ENCODE results near the gene ZSCAN31. TPM values are rescaled to one million over a fixed set of nuclear protein-coding genes. Genes with fewer than 3 reads are reported as not detected.

Gene ZSCAN31
- total and polyA plus RNA-seq, 2 donors (not counting 3 experiments of a cell fraction or from before 2014, with no cell fraction given) = 12.9 to 23.0 TPM

DNA sequence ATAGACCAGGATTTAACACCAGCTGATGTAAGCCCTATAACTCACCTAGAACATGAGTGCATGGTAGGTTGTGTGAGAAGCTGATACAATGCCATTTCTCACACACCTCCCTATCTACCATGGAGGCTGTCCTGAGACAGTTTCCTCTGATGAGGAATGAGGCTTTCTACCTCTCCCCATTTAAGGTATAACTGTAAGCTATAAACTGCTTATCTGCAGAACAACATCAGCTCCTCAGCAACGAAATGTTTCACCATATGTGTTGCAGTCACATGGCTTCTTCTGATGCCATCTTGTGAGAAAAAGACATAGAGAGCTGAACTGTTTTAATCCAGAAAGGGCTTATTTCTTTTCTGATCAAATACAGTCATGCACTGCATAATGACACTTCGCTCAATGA, 34.5 kb upstream of the ZSCAN31 start:
- Histone ChIP-seq H3K4me1 (ENCODE audit: control insufficient read depth, extremely low read depth, insufficient read depth, low read length) (no peaks in the 10 kb centered on the region), H3K27ac (ENCODE audit: insufficient read depth, low read depth, low read length) (no peak overlapping the region), H3K79me2 (ENCODE audit: control insufficient read depth, insufficient read depth, low read length) (no peaks in the 10 kb centered on the region), H3K9ac (replicated peaks; ENCODE audit: extremely low read depth, insufficient read depth, low read length) (no peak overlapping the region), H3K4me2 (ENCODE audit: insufficient read depth, low read length) (no peak overlapping the region), H2AFZ (ENCODE audit: low read depth, low read length) (no peak overlapping the region), H3K27me3 (ENCODE audit: control insufficient read depth in 2 of 2, insufficient read depth in 2 of 2, low read length in 2 of 2) (no peaks in the 10 kb centered on the region), H3K36me3 (ENCODE audit: control insufficient read depth in 2 of 2, extremely low read depth in 1 of 2, insufficient read depth in 2 of 2, low read length in 2 of 2) (peaks cover 4 to 5% of the 10 kb centered on the region in 2 experiments), H3K9me1 (replicated peaks; ENCODE audit: control insufficient read depth, extremely low read depth, insufficient read depth, low read length) (no peaks in the 10 kb centered on the region), H3K9me3 (replicated peaks; ENCODE audit: control insufficient read depth, insufficient read depth, low read length) (no peaks in the 10 kb centered on the region), H3K4me3 (replicated peaks in 1 of 3; ENCODE audit: insufficient read depth in 1 of 3, low read depth in 1 of 3, low read length in 3 of 3) (no peak overlapping the region), H4K20me1 (replicated peaks; ENCODE audit: control insufficient read depth, extremely low read depth, insufficient read depth, low read length) (no peaks in the 10 kb centered on the region)
- FAIRE-seq (no peak), DNase-seq (ENCODE audit: low read depth, low spot score) (no peak)
- dilution Hi-C loops (cut with MboI; ENCODE audit: extremely low pct_ligation_motif_present, low sequenced_read_pairs) = no loop called here
- ChIA-PET POLR2A (no interaction called here), CTCF (interaction anchor here (1.9 to 2.3 kb wide), 2 partner anchors 13 to 15 kb away, joined by 4 to 12 read pairs; no protein-coding TSS in a partner anchor)
- TF ChIP-seq POLR2A (IDR thresholded peaks at IDR 0.05; ENCODE audit: low read depth, low read length) (no peak), POLR2AphosphoS5 (IDR thresholded peaks at IDR 0.05; ENCODE audit: insufficient read depth, low read depth, low read length) (no peak)
- TF ChIP-seq, protein P1, sequence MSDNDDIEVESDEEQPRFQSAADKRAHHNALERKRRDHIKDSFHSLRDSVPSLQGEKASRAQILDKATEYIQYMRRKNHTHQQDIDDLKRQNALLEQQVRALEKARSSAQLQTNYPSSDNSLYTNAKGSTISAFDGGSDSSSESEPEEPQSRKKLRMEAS (IDR thresholded peaks at IDR 0.05; ENCODE audit: insufficient read depth, insufficient read length) = no peak
- no TSS peak for BruUV-seq (replicated peaks)
- intact Hi-C loops (cut with micrococcal nuclease) = no loop called here

DNA sequence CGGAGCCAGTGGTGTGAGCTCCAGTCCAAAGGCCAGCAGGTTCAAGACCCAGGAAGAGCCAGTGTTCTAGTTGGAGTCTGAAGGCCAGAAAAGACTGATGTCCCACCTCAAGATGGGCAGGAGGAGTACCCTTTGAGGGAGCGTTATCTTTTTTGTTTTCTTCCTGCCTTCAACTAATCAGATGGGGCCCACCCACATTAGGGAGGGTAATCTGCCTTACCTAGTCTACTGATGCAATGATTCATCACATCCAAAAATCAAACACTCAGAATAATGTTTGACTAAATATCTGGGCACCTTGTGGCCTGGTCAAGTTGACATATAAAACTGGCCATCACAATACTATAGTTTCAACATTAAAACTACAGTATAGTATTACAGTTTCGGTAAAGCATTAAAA, 33.5 kb upstream of the ZSCAN31 start:
- ChIA-PET CTCF (no interaction called here), POLR2A (no interaction called here)
- no TSS peak for BruUV-seq (replicated peaks)
- no peaks in the 10 kb centered on the region for H3K79me2 ChIP-seq (ENCODE audit: control insufficient read depth, insufficient read depth, low read length)
- dilution Hi-C loops (cut with MboI; ENCODE audit: extremely low pct_ligation_motif_present, low sequenced_read_pairs) = no loop called here
- FAIRE-seq = no peak
- TF ChIP-seq MYC (IDR thresholded peaks at IDR 0.05; ENCODE audit: low read depth, low read length) (no peak), POLR2AphosphoS5 (IDR thresholded peaks at IDR 0.05; ENCODE audit: insufficient read depth, low read depth, low read length) (no peak), EZH2 (IDR thresholded peaks at IDR 0.05; ENCODE audit: borderline replicate concordance, low read depth, low read length, severe bottlenecking) (no peak), POLR2A (IDR thresholded peaks at IDR 0.05; ENCODE audit: low read depth, low read length) (no peak)
- TF ChIP-seq, protein P2, sequence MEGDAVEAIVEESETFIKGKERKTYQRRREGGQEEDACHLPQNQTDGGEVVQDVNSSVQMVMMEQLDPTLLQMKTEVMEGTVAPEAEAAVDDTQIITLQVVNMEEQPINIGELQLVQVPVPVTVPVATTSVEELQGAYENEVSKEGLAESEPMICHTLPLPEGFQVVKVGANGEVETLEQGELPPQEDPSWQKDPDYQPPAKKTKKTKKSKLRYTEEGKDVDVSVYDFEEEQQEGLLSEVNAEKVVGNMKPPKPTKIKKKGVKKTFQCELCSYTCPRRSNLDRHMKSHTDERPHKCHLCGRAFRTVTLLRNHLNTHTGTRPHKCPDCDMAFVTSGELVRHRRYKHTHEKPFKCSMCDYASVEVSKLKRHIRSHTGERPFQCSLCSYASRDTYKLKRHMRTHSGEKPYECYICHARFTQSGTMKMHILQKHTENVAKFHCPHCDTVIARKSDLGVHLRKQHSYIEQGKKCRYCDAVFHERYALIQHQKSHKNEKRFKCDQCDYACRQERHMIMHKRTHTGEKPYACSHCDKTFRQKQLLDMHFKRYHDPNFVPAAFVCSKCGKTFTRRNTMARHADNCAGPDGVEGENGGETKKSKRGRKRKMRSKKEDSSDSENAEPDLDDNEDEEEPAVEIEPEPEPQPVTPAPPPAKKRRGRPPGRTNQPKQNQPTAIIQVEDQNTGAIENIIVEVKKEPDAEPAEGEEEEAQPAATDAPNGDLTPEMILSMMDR (IDR thresholded peaks at IDR 0.05; ENCODE audit: extremely low read depth in 1 of 2, insufficient read depth in 1 of 2, low read depth in 1 of 2, low read length in 2 of 2) = no peak
- no peak for DNase-seq (ENCODE audit: low read depth, low spot score)
- no peaks in the 10 kb centered on the region for H3K27me3 ChIP-seq (ENCODE audit: control insufficient read depth in 2 of 2, insufficient read depth in 2 of 2, low read length in 2 of 2)
- intact Hi-C loops (cut with micrococcal nuclease) = no loop called here
- no peaks in the 10 kb centered on the region for H3K4me1 ChIP-seq (ENCODE audit: control insufficient read depth, extremely low read depth, insufficient read depth, low read length)
- no peaks in the 10 kb centered on the region for H4K20me1 ChIP-seq (replicated peaks; ENCODE audit: control insufficient read depth, extremely low read depth, insufficient read depth, low read length)
- H3K36me3 ChIP-seq (ENCODE audit: control insufficient read depth in 2 of 2, extremely low read depth in 1 of 2, insufficient read depth in 2 of 2, low read length in 2 of 2) = peaks cover 7% of the 10 kb centered on the region in 2 experiments
- H3K9ac ChIP-seq (replicated peaks; ENCODE audit: extremely low read depth, insufficient read depth, low read length) = no peak overlapping the region
- no peak overlapping the region for H3K4me3 ChIP-seq (replicated peaks in 1 of 3; ENCODE audit: insufficient read depth in 1 of 3, low read depth in 1 of 3, low read length in 3 of 3)
- no peak overlapping the region for H3K27ac ChIP-seq (ENCODE audit: insufficient read depth, low read depth, low read length)
- H3K4me2 ChIP-seq (ENCODE audit: insufficient read depth, low read length) = no peak overlapping the region
- H2AFZ ChIP-seq (ENCODE audit: low read depth, low read length) = no peak overlapping the region
- H3K9me1 ChIP-seq (replicated peaks; ENCODE audit: control insufficient read depth, extremely low read depth, insufficient read depth, low read length) = no peaks in the 10 kb centered on the region
- no peaks in the 10 kb centered on the region for H3K9me3 ChIP-seq (replicated peaks; ENCODE audit: control insufficient read depth, insufficient read depth, low read length)
